ENCODE results near the gene TECR. TPM values are rescaled to one million over a fixed set of nuclear protein-coding genes. Genes with fewer than 3 reads are reported as not detected.

The TECR gene
- total and polyA plus RNA-seq, 10 donors, result 51.6 to 92.2 (median 74.4) TPM

DNA sequence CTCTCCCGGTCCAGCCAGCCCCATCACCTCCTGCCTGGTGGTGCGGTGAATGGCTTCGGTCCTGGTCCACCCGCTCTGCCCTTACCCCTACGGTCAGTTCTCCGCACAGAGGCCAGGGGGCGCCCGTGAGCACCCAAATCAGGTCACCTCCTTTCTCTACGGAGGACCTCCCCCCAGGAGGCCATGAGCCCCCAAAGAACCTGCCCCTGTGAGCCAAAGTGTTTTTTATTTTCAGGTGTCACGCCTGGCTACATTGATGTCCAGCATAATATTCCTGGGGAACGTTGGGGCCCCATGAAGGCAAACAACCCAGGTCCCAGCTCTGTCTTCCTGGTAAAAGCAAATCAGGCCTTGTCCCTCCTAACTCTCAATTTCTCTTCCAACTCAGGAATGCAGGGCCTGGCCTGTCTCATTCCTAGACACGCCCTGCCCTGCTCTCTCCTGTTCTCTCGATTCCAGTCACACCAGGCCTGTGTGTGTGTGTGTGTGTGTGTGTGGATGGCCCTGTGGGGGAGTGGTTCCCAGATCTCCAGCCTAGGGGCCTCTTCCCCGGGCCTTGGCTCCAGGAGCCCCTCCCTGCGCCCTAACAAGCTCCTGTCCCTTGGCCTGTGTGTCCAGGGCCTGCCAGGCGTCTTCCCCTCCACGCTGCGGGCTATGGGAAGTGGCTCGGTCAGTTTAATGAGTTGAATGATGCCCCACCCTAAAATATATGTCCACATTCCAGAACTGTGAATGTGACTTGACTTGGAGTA is 23.7 kb upstream of the TECR start:
- peak; percentile 92 for DNase-seq
- H3K4me1 ChIP-seq, result peaks cover 0 to 63% (median 25%) of the 10 kb centered on the region in 6 donors
- H3K27ac ChIP-seq, result peak overlapping the region in 3 of 8 donors; percentile 33 to 80 (median 37)

GRCh38 chr19:14507704-14508542 is 21.5 kb upstream of the TECR start:
- DNase-seq, result no peak
- Histone ChIP-seq H3K27me3 (replicated peaks in 1 of 7) (peaks cover 0 to 7% (median 0%) of the 10 kb centered on the region in 7 donors), H3K27ac (peak overlapping the region in 7 of 8 donors; percentile 1 to 87 (median 56)), H3K4me1 (peaks cover 0 to 76% (median 29%) of the 10 kb centered on the region in 6 donors), H3K4me3 (no peak overlapping the region), H3K36me3 (peaks cover 0 to 2% (median 0%) of the 10 kb centered on the region in 6 donors), H3K9me3 (no peaks in the 10 kb centered on the region)
- intact Hi-C loops (cut with DNase I; ENCODE audit: low total_unique reads), result no loop called here
- no peak for TF ChIP-seq POLR2A (IDR thresholded peaks at IDR 0.05)
- TF ChIP-seq POLR2AphosphoS5 (IDR thresholded peaks at IDR 0.05), result peak in 1 of 3 donors; percentile 14
- no peak for TF ChIP-seq CTCF (IDR thresholded peaks at IDR 0.05 in 8 of 11, conservative IDR thresholded peaks at IDR 0.05 in 3 of 11)
- WGBS, 5 donors, result 46 to 67% (median 58%) methylated on average over 12 of the region's 12 CpGs

More for the DNA sequence above, 23.7 kb upstream of the TECR start:
- Histone ChIP-seq H3K27me3 (replicated peaks in 1 of 7) (peaks cover 0 to 7% (median 0%) of the 10 kb centered on the region in 7 donors), H3K9me3 (no peaks in the 10 kb centered on the region), H3K36me3 (no peaks in the 10 kb centered on the region), H3K4me3 (no peak overlapping the region)
- no peak for TF ChIP-seq POLR2A (IDR thresholded peaks at IDR 0.05)
- peak; percentile 51 to 86 (median 72) for TF ChIP-seq CTCF (IDR thresholded peaks at IDR 0.05 in 8 of 11, conservative IDR thresholded peaks at IDR 0.05 in 3 of 11)
- no peak for TF ChIP-seq POLR2AphosphoS5 (IDR thresholded peaks at IDR 0.05)
- intact Hi-C loops (cut with DNase I; ENCODE audit: low total_unique reads), result no loop called here
- 41 to 51% (median 48%) methylated on average over 16 to 19 of the region's 19 CpGs for whole genome bisulfite sequencing, 5 donors

- no peak for DNase-seq
- Histone ChIP-seq H3K9me3 (no peaks in the 10 kb centered on the region), H3K36me3 (peaks cover 0 to 28% (median 19%) of the 10 kb centered on the region in 6 donors), H3K4me3 (no peak overlapping the region), H3K4me1 (peaks cover 20 to 90% (median 51%) of the 10 kb centered on the region in 6 donors), H3K27me3 (replicated peaks in 1 of 7) (peaks cover 0 to 2% (median 0%) of the 10 kb centered on the region in 7 donors), H3K27ac (peak overlapping the region in 7 of 8 donors; percentile 22 to 87 (median 70))
- WGBS, 5 donors, result 58 to 75% (median 62%) methylated on average over 22 of the region's 22 CpGs
- no peak for TF ChIP-seq POLR2A (IDR thresholded peaks at IDR 0.05)
- no peak for TF ChIP-seq CTCF (IDR thresholded peaks at IDR 0.05 in 8 of 11, conservative IDR thresholded peaks at IDR 0.05 in 3 of 11)
- TF ChIP-seq POLR2AphosphoS5 (IDR thresholded peaks at IDR 0.05), result no peak
- intact Hi-C loops (cut with DNase I; ENCODE audit: low total_unique reads), result no loop called here
Observed at GRCh38 chr19:14510311-14511228, 18.8 kb upstream of the TECR start.
